ENCODE data around the gene RTRAF.

RTRAF gene

GRCh38 chr14:51996148-51996746 is 6.9 kb downstream of the RTRAF start:
- no peak for DNase-seq

- no peak for DNase-seq
Observed at GRCh38 chr14:51998348-51998747, 9.0 kb downstream of the RTRAF start.

GRCh38 chr14:51999084-51999483 is 9.7 kb downstream of the RTRAF start:
- DNase-seq = no peak

GRCh38 chr14:52000019-52000582 is 10.8 kb downstream of the RTRAF start:
- DNase-seq = no peak

GRCh38 chr14:52000696-52001095 is 11.3 kb downstream of the RTRAF start:
- no peak for DNase-seq

- DNase-seq = no peak
Observed at GRCh38 chr14:52002542-52002941, 13.2 kb downstream of the RTRAF start.

- no peak for DNase-seq
Observed at GRCh38 chr14:52003324-52003723, 14.0 kb downstream of the RTRAF start.

GRCh38 chr14:52005625-52006024 is 16.3 kb downstream of the RTRAF start:
- no peak for DNase-seq

- no peak for DNase-seq
Observed at GRCh38 chr14:52006361-52006760, 17.0 kb downstream of the RTRAF start.

GRCh38 chr14:52007211-52007610 is 17.9 kb downstream of the RTRAF start:
- no peak for DNase-seq

GRCh38 chr14:52007637-52008036 is 18.3 kb downstream of the RTRAF start:
- DNase-seq = no peak

- no peak for DNase-seq
Observed at GRCh38 chr14:52008136-52008535, 18.8 kb downstream of the RTRAF start.

GRCh38 chr14:52010173-52010693 is 20.9 kb downstream of the RTRAF start:
- no peak for DNase-seq

GRCh38 chr14:52011523-52011922 is 22.2 kb downstream of the RTRAF start:
- no peak for DNase-seq

GRCh38 chr14:52012635-52013034 is 23.3 kb downstream of the RTRAF start:
- DNase-seq = no peak

GRCh38 chr14:52013984-52014600 is 24.7 kb downstream of the RTRAF start:
- DNase-seq = no peak

- DNase-seq = no peak
Observed at GRCh38 chr14:52014601-52015267, 25.4 kb downstream of the RTRAF start.

- DNase-seq = no peak
Observed at GRCh38 chr14:52015411-52016030, 26.2 kb downstream of the RTRAF start.

GRCh38 chr14:52018252-52018651 is 28.9 kb downstream of the RTRAF start:
- no peak for DNase-seq

GRCh38 chr14:52018970-52019369 is 29.6 kb downstream of the RTRAF start:
- DNase-seq = no peak

GRCh38 chr14:52020161-52020714 is 30.9 kb downstream of the RTRAF start:
- no peak for DNase-seq

GRCh38 chr14:52020866-52021717 is 31.7 kb downstream of the RTRAF start:
- DNase-seq = no peak

All from cerebellar nuclear complex (tissue), 1 donor.